Caco-2 (cell line): ENCODE results near the gene ATP2B1. TPM values are rescaled to one million over a fixed set of nuclear protein-coding genes. Genes with fewer than 3 reads are reported as not detected.

Experiments used
- BruUV-seq: library from RNA; stranded (reverse); fragments of 400-500 nt; replicated peaks from 2 replicates; lab custom pipeline; 2021; lab: Mats Ljungman, UMichigan
- CTCF ChIA-PET: fragments of 300-600 bp; sonication (Branson Sonifier 250); formaldehyde crosslinking; loops from one replicate; lab custom pipeline; 2022; ENCODE audit warnings: antibody characterized with exemption; lab: Charles Lee
- POLR2A ChIA-PET: fragments of 300-600 bp; sonication (Branson Sonifier 250); formaldehyde crosslinking; loops from one replicate; lab custom pipeline; 2022; ENCODE audit warnings: antibody characterized with exemption; lab: Charles Lee
- DNase-seq, 2 experiments: peaks; one replicate each; pipeline versions ENCODE4 v3.0.0 to v3.0.0-alpha.2; 2020 to 2022
- H3K27me3 ChIP-seq: replicated peaks from 2 replicates; pipeline ENCODE4 v1.6.0; 2011; ENCODE audit warnings: low read length; ENCODE audit not compliant: control insufficient read depth, insufficient read depth
- H3K36me3 ChIP-seq: 2 replicates; pipeline ENCODE4 v1.5.1; 2011; ENCODE audit warnings: low read length; ENCODE audit not compliant: control insufficient read depth, insufficient read depth
- H3K4me1 ChIP-seq: fragments of 250-450 bp; sonication (Bioruptor Pico); 2 replicates; pipeline ENCODE4 v1.5.1; 2020; ENCODE audit warnings: mild to moderate bottlenecking
- H3K4me3 ChIP-seq: 2 replicates; pipeline ENCODE4 v1.5.1; 2011; ENCODE audit warnings: low read depth, mild to moderate bottlenecking, control low read depth, low read length
- H3K9me3 ChIP-seq: fragments of 250-450 bp; sonication (Bioruptor Pico); 2 replicates; pipeline ENCODE4 v1.5.1; 2020; ENCODE audit warnings: mild to moderate bottlenecking, moderate library complexity
- H3K27ac Mint-ChIP-seq: one replicate; pipeline ENCODE4 v1.8.0; 2022; ENCODE audit warnings: mixed read lengths; ENCODE audit not compliant: unreplicated experiment
- H3K27me3 Mint-ChIP-seq: one replicate; pipeline ENCODE4 v1.8.0; 2022; ENCODE audit warnings: mixed read lengths; ENCODE audit not compliant: insufficient read depth, unreplicated experiment
- H3K36me3 Mint-ChIP-seq: one replicate; pipeline ENCODE4 v1.8.0; 2022; ENCODE audit warnings: mild to moderate bottlenecking, mixed read lengths; ENCODE audit not compliant: insufficient read depth, unreplicated experiment
- H3K4me1 Mint-ChIP-seq: one replicate; pipeline ENCODE4 v1.8.0; 2022; ENCODE audit warnings: low read depth, mixed read lengths; ENCODE audit not compliant: unreplicated experiment
- H3K4me3 Mint-ChIP-seq: one replicate; pipeline ENCODE4 v1.8.0; 2022; ENCODE audit warnings: mild to moderate bottlenecking, moderate library complexity, mixed read lengths; ENCODE audit not compliant: unreplicated experiment
- H3K9me3 Mint-ChIP-seq: one replicate; pipeline ENCODE4 v1.8.0; 2022; ENCODE audit warnings: mixed read lengths; ENCODE audit not compliant: unreplicated experiment
- intact Hi-C: fragments of 100-400 bp; cut with micrococcal nuclease; formaldehyde crosslinking; loops from one replicate; pipeline ENCODE4 v1.10.0; 2022; ENCODE audit not compliant: unreplicated experiment
- total RNA-seq: library from RNA; stranded (reverse); gene quantifications from 2 replicates; pipeline ENCODE4 v1.2.3, GENCODE V29; 2022
- TF ChIP-seq, protein P1 (sequence below), 2 experiments: fragments of 200-600 bp in 1 of 2; IDR thresholded peaks; 1 replicate in 1 of 2; 2 replicates in 1 of 2; pipeline versions ENCODE4 v1.5.1 to v1.8.0; 2011 to 2022; ENCODE audit warnings: antibody characterized with exemption in 1 of 2, control low read depth in 1 of 2, inconsistent platforms in 1 of 2, low read depth in 1 of 2, low read length in 1 of 2, mild to moderate bottlenecking in 1 of 2, moderate library complexity in 1 of 2; ENCODE audit not compliant: insufficient read depth in 1 of 2, severe bottlenecking in 1 of 2, unreplicated experiment in 1 of 2

The ATP2B1 gene
- total RNA-seq, 1 experiment from 2014 or later = 107 TPM

DNA sequence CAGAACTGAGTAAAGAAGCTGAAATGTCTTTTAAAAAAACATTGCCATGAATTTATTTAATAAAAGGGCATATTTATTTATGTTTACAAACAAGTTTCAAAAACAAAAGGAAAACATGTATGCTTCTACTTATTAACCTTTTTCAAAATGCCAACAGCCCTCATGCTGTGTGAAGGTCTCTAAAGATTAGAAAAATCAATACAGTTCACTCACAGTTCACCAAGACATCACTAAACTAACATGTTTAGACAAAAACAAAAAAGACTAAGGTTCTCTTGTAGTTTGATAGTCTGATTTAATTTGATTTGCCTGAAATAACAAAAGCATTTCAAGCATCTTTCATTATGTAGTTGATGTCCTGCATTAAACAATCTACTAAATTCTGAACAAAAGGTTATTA, 118.9 kb downstream of the ATP2B1 start:
- H3K4me1 Mint-ChIP-seq = no peaks in the 10 kb centered on the region
- H3K36me3 ChIP-seq = no peaks in the 10 kb centered on the region; the same call in 1 of the 2 replicates
- no peaks in the 10 kb centered on the region for H3K27me3 ChIP-seq
- H3K27me3 Mint-ChIP-seq = no peaks in the 10 kb centered on the region
- H3K9me3 ChIP-seq = no peaks in the 10 kb centered on the region
- TF ChIP-seq, protein P1, sequence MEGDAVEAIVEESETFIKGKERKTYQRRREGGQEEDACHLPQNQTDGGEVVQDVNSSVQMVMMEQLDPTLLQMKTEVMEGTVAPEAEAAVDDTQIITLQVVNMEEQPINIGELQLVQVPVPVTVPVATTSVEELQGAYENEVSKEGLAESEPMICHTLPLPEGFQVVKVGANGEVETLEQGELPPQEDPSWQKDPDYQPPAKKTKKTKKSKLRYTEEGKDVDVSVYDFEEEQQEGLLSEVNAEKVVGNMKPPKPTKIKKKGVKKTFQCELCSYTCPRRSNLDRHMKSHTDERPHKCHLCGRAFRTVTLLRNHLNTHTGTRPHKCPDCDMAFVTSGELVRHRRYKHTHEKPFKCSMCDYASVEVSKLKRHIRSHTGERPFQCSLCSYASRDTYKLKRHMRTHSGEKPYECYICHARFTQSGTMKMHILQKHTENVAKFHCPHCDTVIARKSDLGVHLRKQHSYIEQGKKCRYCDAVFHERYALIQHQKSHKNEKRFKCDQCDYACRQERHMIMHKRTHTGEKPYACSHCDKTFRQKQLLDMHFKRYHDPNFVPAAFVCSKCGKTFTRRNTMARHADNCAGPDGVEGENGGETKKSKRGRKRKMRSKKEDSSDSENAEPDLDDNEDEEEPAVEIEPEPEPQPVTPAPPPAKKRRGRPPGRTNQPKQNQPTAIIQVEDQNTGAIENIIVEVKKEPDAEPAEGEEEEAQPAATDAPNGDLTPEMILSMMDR (IDR thresholded peaks at IDR 0.05; ENCODE audit: insufficient read depth in 1 of 2, low read depth in 1 of 2, low read length in 1 of 2, severe bottlenecking in 1 of 2, unreplicated experiment in 1 of 2) = no peak
- H3K4me1 ChIP-seq = no peaks in the 10 kb centered on the region
- H3K27ac Mint-ChIP-seq = no peak overlapping the region
- DNase-seq = no peak
- CTCF ChIA-PET = no interaction called here
- intact Hi-C loops = no loop called here
- no TSS peak for BruUV-seq
- no peak overlapping the region for H3K4me3 Mint-ChIP-seq
- peaks cover 46% of the 10 kb centered on the region for H3K36me3 Mint-ChIP-seq
- no peak overlapping the region for H3K4me3 ChIP-seq
- no peaks in the 10 kb centered on the region for H3K9me3 Mint-ChIP-seq
- POLR2A ChIA-PET = no interaction called here

DNA sequence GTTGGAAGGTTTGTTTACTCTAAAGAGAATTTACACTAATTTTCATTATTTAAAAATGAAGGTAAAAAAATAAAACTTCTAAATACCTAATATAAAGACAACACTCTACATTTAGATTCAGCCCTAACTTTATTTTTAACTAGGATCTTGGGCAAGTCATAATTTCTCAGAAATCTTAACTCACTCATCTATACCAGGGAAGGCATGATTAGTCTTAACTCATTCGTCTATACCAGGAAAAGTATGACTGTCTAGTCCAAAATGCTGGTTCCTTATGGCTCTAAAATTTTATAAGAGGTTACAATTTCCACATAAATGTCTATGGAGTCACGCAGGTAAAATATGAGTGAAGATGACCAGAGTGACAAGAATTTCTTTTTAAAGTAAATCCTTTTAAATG, 130.1 kb downstream of the ATP2B1 start:
- H3K4me3 Mint-ChIP-seq = no peak overlapping the region
- CTCF ChIA-PET = no interaction called here
- DNase-seq = no peak
- Histone ChIP-seq H3K36me3 (no peaks in the 10 kb centered on the region), H3K27me3 (no peaks in the 10 kb centered on the region), H3K9me3 (no peaks in the 10 kb centered on the region), H3K4me3 (no peak overlapping the region), H3K4me1 (peaks cover 11% of the 10 kb centered on the region)
- H3K9me3 Mint-ChIP-seq = no peaks in the 10 kb centered on the region
- peaks cover 24% of the 10 kb centered on the region for H3K36me3 Mint-ChIP-seq
- peaks cover 17% of the 10 kb centered on the region for H3K4me1 Mint-ChIP-seq
- no peak overlapping the region for H3K27ac Mint-ChIP-seq
- H3K27me3 Mint-ChIP-seq = no peaks in the 10 kb centered on the region
- POLR2A ChIA-PET = no interaction called here
- intact Hi-C loops = no loop called here
- BruUV-seq = no TSS peak
- TF ChIP-seq, protein P1 (IDR thresholded peaks at IDR 0.05; ENCODE audit: insufficient read depth in 1 of 2, low read depth in 1 of 2, low read length in 1 of 2, severe bottlenecking in 1 of 2, unreplicated experiment in 1 of 2) = no peak

DNA sequence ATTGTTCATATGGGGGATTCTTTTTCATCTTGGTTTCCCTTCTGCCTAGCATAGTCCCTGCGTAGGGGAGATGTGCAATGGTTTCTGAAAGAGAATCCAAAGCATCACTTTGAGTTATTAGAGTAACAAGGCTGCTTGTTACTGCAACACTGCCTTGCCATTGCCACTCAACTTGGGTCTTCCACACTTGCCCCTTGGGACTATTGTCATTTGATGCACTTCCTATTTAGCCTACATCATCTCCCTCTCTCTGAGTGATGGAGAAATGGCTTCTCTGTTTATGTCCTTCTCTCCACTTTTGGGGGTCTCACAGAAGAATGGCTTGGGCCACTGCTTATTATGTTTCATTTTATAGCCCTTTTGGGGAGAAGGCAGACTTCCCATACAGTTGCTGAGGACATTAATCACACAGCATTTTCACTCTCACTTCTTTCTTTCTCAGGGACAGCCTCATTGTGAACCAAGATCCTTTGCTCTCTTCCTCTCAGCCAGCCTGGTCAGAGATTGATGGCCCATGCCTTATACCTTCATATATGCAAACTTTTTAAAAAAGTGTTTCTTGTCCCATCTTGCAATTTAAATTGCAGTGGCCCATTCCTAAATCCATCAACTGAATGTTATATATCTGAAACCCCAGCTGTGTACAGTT, 131.9 kb downstream of the ATP2B1 start:
- CTCF ChIA-PET = no interaction called here
- H3K27ac Mint-ChIP-seq = peak overlapping the region; percentile 15
- peaks cover 17% of the 10 kb centered on the region for H3K4me1 Mint-ChIP-seq

More for the DNA sequence above, 131.9 kb downstream of the ATP2B1 start:
- H3K27me3 ChIP-seq = no peaks in the 10 kb centered on the region
- no TSS peak for BruUV-seq
- DNase-seq = no peak
- Mint-ChIP-seq H3K27me3 (no peaks in the 10 kb centered on the region), H3K4me3 (no peak overlapping the region), H3K36me3 (peaks cover 24% of the 10 kb centered on the region), H3K9me3 (no peaks in the 10 kb centered on the region)
- intact Hi-C loops = loop anchor here (1.0 kb wide), 1 partner anchor 8 kb away; no protein-coding TSS in a partner anchor
- no peak overlapping the region for H3K4me3 ChIP-seq
- POLR2A ChIA-PET = no interaction called here
- TF ChIP-seq, protein P1 (IDR thresholded peaks at IDR 0.05; ENCODE audit: insufficient read depth in 1 of 2, low read depth in 1 of 2, low read length in 1 of 2, severe bottlenecking in 1 of 2, unreplicated experiment in 1 of 2) = no peak
- peaks cover 11% of the 10 kb centered on the region for H3K4me1 ChIP-seq
- no peaks in the 10 kb centered on the region for H3K9me3 ChIP-seq
- no peaks in the 10 kb centered on the region for H3K36me3 ChIP-seq
